Nephron (organoid): ENCODE data around the gene SYT7.
A peak's percentile ranks its signal among the peaks of the same experiment; 100 is the strongest.

Experiments
- H3K27ac Mint-ChIP-seq, 3 experiments: 2 replicates each; pipeline ENCODE4 v1.8.0; 2020; ENCODE audit warnings: mixed read lengths in 3 of 3, mild to moderate bottlenecking in 2 of 3, moderate library complexity in 1 of 3
- H3K27me3 Mint-ChIP-seq: 2 replicates; pipeline ENCODE4 v1.8.0; 2021; ENCODE audit warnings: low read depth, mild to moderate bottlenecking, moderate library complexity, mixed read lengths
- H3K36me3 Mint-ChIP-seq: 2 replicates; pipeline ENCODE4 v1.8.0; 2020; ENCODE audit warnings: low read depth, mixed read lengths
- H3K4me1 Mint-ChIP-seq: 2 replicates; pipeline ENCODE4 v1.8.0; 2020; ENCODE audit warnings: mixed read lengths
- H3K4me3 Mint-ChIP-seq, 3 experiments: 2 replicates each; pipeline ENCODE4 v1.8.0; 2020; ENCODE audit warnings: mild to moderate bottlenecking in 3 of 3, mixed read lengths in 3 of 3, moderate library complexity in 2 of 3
- H3K9me3 Mint-ChIP-seq: 2 replicates; pipeline ENCODE4 v1.8.0; 2020; ENCODE audit warnings: mixed read lengths
- TF ChIP-seq, protein P1 (sequence below), 3 experiments: fragments of 200-600 bp; sonication (generic); IDR thresholded peaks; one replicate each; pipeline ENCODE4 v1.5.0; 2021; ENCODE audit warnings: antibody characterized with exemption in 3 of 3; ENCODE audit not compliant: unreplicated experiment in 3 of 3

Gene SYT7

DNA sequence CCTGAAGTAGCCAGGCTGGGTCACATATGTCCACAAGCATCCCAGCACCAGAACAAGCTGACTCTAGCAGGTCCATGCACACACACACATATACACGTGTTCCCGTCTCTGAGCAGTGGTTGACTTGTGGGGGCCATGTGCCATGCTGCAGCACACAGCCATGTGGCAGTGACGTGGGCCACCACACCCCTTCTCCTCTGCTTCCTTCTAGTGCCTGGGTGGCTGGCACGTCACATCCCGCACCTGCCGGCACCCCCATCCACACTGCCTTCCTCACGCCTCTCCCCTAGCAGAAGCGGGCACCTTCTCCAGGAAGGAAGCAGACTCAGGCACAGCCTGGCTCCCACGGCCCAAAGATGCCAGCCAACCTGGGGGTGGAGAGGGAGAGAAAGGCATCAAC lies 9.5 kb downstream of the SYT7 start:
- no peak overlapping the region for H3K4me3 Mint-ChIP-seq
- peaks cover 5% of the 10 kb centered on the region for H3K4me1 Mint-ChIP-seq
- TF ChIP-seq, protein P1, sequence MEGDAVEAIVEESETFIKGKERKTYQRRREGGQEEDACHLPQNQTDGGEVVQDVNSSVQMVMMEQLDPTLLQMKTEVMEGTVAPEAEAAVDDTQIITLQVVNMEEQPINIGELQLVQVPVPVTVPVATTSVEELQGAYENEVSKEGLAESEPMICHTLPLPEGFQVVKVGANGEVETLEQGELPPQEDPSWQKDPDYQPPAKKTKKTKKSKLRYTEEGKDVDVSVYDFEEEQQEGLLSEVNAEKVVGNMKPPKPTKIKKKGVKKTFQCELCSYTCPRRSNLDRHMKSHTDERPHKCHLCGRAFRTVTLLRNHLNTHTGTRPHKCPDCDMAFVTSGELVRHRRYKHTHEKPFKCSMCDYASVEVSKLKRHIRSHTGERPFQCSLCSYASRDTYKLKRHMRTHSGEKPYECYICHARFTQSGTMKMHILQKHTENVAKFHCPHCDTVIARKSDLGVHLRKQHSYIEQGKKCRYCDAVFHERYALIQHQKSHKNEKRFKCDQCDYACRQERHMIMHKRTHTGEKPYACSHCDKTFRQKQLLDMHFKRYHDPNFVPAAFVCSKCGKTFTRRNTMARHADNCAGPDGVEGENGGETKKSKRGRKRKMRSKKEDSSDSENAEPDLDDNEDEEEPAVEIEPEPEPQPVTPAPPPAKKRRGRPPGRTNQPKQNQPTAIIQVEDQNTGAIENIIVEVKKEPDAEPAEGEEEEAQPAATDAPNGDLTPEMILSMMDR (IDR thresholded peaks at IDR 0.05; ENCODE audit: unreplicated experiment in 3 of 3), result no peak
- H3K9me3 Mint-ChIP-seq, result peaks cover 3% of the 10 kb centered on the region
- H3K36me3 Mint-ChIP-seq, result no peaks in the 10 kb centered on the region
- H3K27me3 Mint-ChIP-seq, result peaks cover 66% of the 10 kb centered on the region
- no peak overlapping the region for H3K27ac Mint-ChIP-seq

DNA sequence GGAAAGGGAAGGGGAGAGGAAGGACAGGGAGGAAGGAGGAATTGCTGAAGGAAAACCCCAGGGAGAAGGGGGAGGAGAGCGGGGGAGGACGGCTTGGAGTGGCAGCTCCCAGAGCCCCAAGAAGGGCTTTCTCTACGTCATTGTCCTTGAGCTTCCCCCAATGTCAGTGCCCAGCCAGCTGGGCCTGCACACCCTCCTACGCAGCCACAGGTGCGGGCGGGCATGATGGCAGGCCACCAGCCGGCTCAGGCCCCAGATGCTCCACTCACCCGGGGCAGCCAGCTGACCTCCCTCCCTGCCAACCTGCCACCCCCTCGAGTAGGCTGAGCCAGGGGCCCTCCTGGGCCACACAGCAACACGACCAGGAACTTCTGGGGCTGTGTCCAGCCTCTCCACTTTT lies 11.2 kb downstream of the SYT7 start:
- Mint-ChIP-seq H3K27ac (no peak overlapping the region), H3K4me3 (no peak overlapping the region), H3K4me1 (peaks cover 5% of the 10 kb centered on the region), H3K9me3 (peaks cover 3% of the 10 kb centered on the region), H3K36me3 (no peaks in the 10 kb centered on the region), H3K27me3 (peaks cover 68% of the 10 kb centered on the region)
- TF ChIP-seq, protein P1 (IDR thresholded peaks at IDR 0.05; ENCODE audit: unreplicated experiment in 3 of 3), result no peak

DNA sequence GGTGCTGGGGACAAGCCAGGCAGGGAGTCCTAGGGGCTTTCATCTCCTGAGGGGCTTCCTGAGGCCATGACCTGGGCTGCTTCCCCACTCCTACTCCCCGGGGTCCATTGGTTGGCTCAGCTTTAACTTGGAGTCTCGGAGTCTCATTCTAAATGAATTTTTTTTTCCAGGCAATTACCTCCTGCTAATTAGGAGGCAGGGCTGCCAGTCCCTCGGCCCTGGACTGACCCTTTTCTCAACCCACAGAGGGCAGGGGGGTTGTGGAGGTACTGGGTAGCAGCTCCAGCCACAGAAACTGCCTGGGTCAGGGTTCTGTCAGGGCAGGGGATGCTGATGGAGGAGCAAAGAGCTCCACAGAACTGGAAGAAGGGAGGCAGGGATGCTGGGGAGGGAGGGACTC lies 11.9 kb downstream of the SYT7 start:
- H3K4me1 Mint-ChIP-seq, result peaks cover 5% of the 10 kb centered on the region
- H3K9me3 Mint-ChIP-seq, result peaks cover 3% of the 10 kb centered on the region
- H3K27ac Mint-ChIP-seq, result no peak overlapping the region
- no peaks in the 10 kb centered on the region for H3K36me3 Mint-ChIP-seq
- H3K27me3 Mint-ChIP-seq, result peaks cover 68% of the 10 kb centered on the region
- no peak overlapping the region for H3K4me3 Mint-ChIP-seq
- TF ChIP-seq, protein P1 (IDR thresholded peaks at IDR 0.05; ENCODE audit: unreplicated experiment in 3 of 3), result no peak

DNA sequence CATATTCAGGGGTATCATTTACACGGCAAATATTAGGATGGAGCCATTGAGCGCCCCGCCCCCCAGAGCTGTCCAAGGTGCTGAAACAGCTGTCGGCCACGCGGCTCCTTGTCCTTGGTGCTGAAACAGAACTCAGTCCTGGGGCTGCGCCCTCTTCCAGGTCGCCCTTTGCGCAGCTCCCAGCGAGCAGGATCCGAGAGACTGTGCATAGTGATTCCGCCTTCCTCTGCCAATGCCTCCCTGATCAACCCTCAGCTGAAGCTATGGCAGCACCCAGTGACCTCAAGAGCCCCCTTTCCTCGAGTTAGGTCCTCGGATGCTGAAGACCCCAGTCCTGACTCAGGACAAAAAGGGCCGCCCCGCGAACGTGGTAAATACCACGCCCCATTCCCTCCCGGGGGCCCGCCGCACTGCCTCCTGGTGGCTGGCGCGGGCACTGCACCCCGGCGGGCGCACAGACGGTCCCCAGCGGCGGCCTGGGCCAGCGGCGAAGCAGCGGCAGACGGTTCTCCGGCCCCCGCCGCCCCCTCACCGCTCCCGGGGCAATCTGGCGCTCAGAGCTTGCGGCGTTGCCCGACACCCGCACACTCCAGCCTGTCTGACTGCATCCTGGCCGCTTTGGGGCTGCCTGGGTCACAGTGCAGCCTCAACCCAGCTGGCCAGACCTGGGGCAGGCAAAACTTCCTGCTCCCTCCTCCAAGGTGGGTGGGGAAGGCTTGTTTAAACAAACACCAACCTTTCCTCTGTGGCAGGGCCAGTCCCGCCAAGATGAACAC lies 13.4 kb downstream of the SYT7 start:
- TF ChIP-seq, protein P1 (IDR thresholded peaks at IDR 0.05; ENCODE audit: unreplicated experiment in 3 of 3), result peak; percentile 81 to 95 (median 83)
- Mint-ChIP-seq H3K4me1 (peaks cover 5% of the 10 kb centered on the region), H3K27me3 (peaks cover 71% of the 10 kb centered on the region), H3K36me3 (no peaks in the 10 kb centered on the region), H3K4me3 (peak overlapping the region; percentile 19 to 65 (median 34)), H3K9me3 (peaks cover 3% of the 10 kb centered on the region), H3K27ac (no peak overlapping the region)

DNA sequence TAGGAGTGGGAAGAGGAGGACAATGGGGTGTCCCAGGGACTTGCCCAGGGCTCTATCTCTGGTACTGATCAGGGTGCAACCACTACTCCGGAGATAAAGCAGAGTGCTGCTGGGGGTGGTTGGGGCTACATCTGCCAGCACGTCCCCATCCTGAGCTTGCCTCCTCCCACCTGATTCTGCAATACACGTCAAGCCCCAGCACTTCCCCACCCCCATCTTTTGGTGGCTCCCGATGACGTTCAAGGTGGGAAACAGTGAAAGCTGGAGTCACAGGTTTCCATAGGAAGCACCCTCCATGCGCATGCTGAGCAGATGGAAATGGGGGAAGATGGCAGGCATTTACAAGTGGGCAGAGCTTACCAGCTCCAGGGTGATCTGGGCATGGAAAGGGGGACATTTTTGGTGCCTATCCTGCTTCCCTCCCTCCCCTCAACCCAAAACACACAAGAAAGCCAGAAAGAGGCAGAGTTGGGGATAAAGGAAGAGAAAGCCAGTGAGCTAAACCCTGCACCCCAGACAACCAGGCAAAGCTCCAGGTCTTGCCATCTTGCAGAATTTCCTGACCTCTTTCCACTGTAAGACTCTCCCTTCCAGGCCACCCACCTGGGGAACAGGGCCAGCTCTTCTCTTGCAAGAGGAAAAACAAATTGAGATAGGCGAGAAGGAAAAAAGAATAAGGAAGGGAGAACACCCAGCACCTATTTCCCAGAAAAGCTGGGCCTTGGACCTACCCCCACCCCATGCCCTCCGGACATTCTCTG lies 15.8 kb downstream of the SYT7 start:
- no peaks in the 10 kb centered on the region for H3K36me3 Mint-ChIP-seq
- no peak overlapping the region for H3K4me3 Mint-ChIP-seq
- H3K9me3 Mint-ChIP-seq, result peaks cover 3% of the 10 kb centered on the region
- TF ChIP-seq, protein P1 (IDR thresholded peaks at IDR 0.05; ENCODE audit: unreplicated experiment in 3 of 3), result no peak
- H3K27ac Mint-ChIP-seq, result no peak overlapping the region
- H3K4me1 Mint-ChIP-seq, result peaks cover 5% of the 10 kb centered on the region
- peaks cover 67% of the 10 kb centered on the region for H3K27me3 Mint-ChIP-seq
